AG04449 (cell line): Measurements from ENCODE around the gene C10orf143.

Experiments used
- CTCF ChIA-PET: fragments of 350-600 bp; formaldehyde crosslinking; extraction: SDS; loops from one replicate; lab custom pipeline; 2021; ENCODE audit warnings: antibody characterized with exemption; lab: Yijun Ruan, JAX
- POLR2A ChIA-PET: fragments of 400-600, 350-600 bp; formaldehyde crosslinking; extraction: SDS; loops from one replicate; lab custom pipeline; 2020; ENCODE audit warnings: antibody characterized with exemption, inconsistent platforms; lab: Yijun Ruan, JAX
- DNase-seq: peaks from one replicate; pipeline ENCODE4 v3.0.0-alpha.2; 2010; ENCODE audit warnings: low read depth, low spot score
- H3K4me3 ChIP-seq: 2 replicates; pipeline ENCODE4 v1.5.1; 2011; ENCODE audit warnings: low read depth, mild to moderate bottlenecking, control low read depth, low read length
- CTCF ChIP-seq: IDR thresholded peaks from one replicate; pipeline ENCODE4 v1.5.1; 2011; ENCODE audit warnings: mild to moderate bottlenecking, moderate library complexity, low read length, control low read depth, inconsistent platforms; ENCODE audit not compliant: insufficient read depth; ENCODE audit errors: missing control alignments

C10orf143 gene

GRCh38 chr10:130066743-130067142 is 43.9 kb downstream of the C10orf143 start:
- no peak for TF ChIP-seq CTCF
- ChIA-PET CTCF (no interaction called here), POLR2A (no interaction called here)
- no peak for DNase-seq
- H3K4me3 ChIP-seq = no peak overlapping the region

GRCh38 chr10:130065251-130065650 is 45.4 kb downstream of the C10orf143 start:
- CTCF ChIA-PET = no interaction called here
- DNase-seq = no peak
- POLR2A ChIA-PET = no interaction called here
- no peak for TF ChIP-seq CTCF
- H3K4me3 ChIP-seq = no peak overlapping the region

- POLR2A ChIA-PET = no interaction called here
- CTCF ChIA-PET = no interaction called here
- no peak for DNase-seq
- no peak for TF ChIP-seq CTCF
- H3K4me3 ChIP-seq = no peak overlapping the region
Observed at GRCh38 chr10:130064783-130065182, 45.8 kb downstream of the C10orf143 start.

GRCh38 chr10:130062976-130063375 is 47.7 kb downstream of the C10orf143 start:
- no peak overlapping the region for H3K4me3 ChIP-seq
- DNase-seq = no peak
- CTCF ChIA-PET = interaction anchor here (0.9 kb wide), 1 partner anchor 16 kb away, joined by 3 read pairs; no protein-coding TSS in a partner anchor
- TF ChIP-seq CTCF = no peak
- POLR2A ChIA-PET = no interaction called here

GRCh38 chr10:130062201-130062600 is 48.4 kb downstream of the C10orf143 start:
- no peak for DNase-seq
- ChIA-PET POLR2A (no interaction called here), CTCF (no interaction called here)
- no peak for TF ChIP-seq CTCF
- H3K4me3 ChIP-seq = no peak overlapping the region

- TF ChIP-seq CTCF = no peak
- ChIA-PET POLR2A (no interaction called here), CTCF (no interaction called here)
- no peak overlapping the region for H3K4me3 ChIP-seq
- no peak for DNase-seq
Observed at GRCh38 chr10:130061760-130062159, 48.9 kb downstream of the C10orf143 start.
